K562 (cell line): ENCODE measurements around the gene CSNK1G3. TPM values are rescaled to one million over a fixed set of nuclear protein-coding genes. Genes with fewer than 3 reads are reported as not detected.

Experiments used
- REST ChIP-seq, 2 experiments: fragments of 450-650 bp; formaldehyde crosslinking in 1 of 2; IDR thresholded peaks; 2 replicates each; pipeline versions ENCODE4 v1.4.0 to v1.6.1; 2014 to 2020; ENCODE audit warnings: mild to moderate bottlenecking in 2 of 2, borderline replicate concordance in 1 of 2, low read depth in 1 of 2
- ZBTB26 ChIP-seq: fragments of 450-650 bp; formaldehyde crosslinking; IDR thresholded peaks from 2 replicates; pipeline ENCODE4 v1.4.0; 2022; ENCODE audit warnings: missing genetic modification characterization
- polyA plus RNA-seq, 8 experiments: library from polyadenylated mRNA; depleted of rRNA in 4 of 8; stranded (reverse) in 5 of 8; unstranded in 3 of 8; fragments of >200 nt; fragmentation: Nextera tagmentation in 2 of 8; fragmentation: Illumina TruSeq in 1 of 8; extraction: Ambion mirVana in 2 of 8; extraction: Trizol in 1 of 8; gene quantifications; 2 replicates each; pipeline versions ENCODE4 v1.2.1 to v1.2.3, GENCODE V29; 2011 to 2014; ENCODE audit warnings: inconsistent platforms in 1 of 8, missing spikeins in 1 of 8
- total RNA-seq, 7 experiments: library from RNA; depleted of rRNA in 6 of 7; stranded (reverse); fragments of >200 nt in 6 of 7; fragmentation: Illumina TruSeq in 2 of 7; extraction: Trizol in 2 of 7; gene quantifications; 2 replicates each; pipeline versions ENCODE4 v1.2.1 to v1.2.3, GENCODE V29; 2011 to 2021; ENCODE audit warnings: low replicate concordance in 1 of 7

Gene CSNK1G3
- total and polyA plus RNA-seq, 9 of the 15 experiments (the other 6 are each of a cell fraction or from before 2014, with no cell fraction given): 8.3 to 27.6 (median 16.5) TPM

GRCh38 chr5:123610665-123611405 lies 98.9 kb downstream of the CSNK1G3 start (continued):
- TF ChIP-seq REST (IDR thresholded peaks at IDR 0.05; ENCODE audit: borderline replicate concordance) (peak; percentile 64; the same call in 1 of the 2 replicates), REST (CRISPR knock-in tag; IDR thresholded peaks at IDR 0.05; ENCODE audit: low read depth) (no peak), ZBTB26 (CRISPR knock-in tag) (no peak)
